ENCODE results near the gene HDGFL2. TPM values are rescaled to one million over a fixed set of nuclear protein-coding genes. Genes with fewer than 3 reads are reported as not detected.

HDGFL2 gene
- total and polyA plus RNA-seq, 8 donors, result 12.8 to 32.9 (median 18.3) TPM

GRCh38 chr19:4441994-4442818 lies 29.9 kb upstream of the HDGFL2 start:
- peak in 1 of 4 donors; percentile 4 for ATAC-seq
- no peak for FAIRE-seq
- no peaks in the 10 kb centered on the region for H3K4me1 ChIP-seq

GRCh38 chr19:4442819-4443146 lies 29.3 kb upstream of the HDGFL2 start:
- H3K36me3 ChIP-seq, result peaks cover 0 to 32% (median 31%) of the 10 kb centered on the region in 3 donors
- H3K27me3 ChIP-seq, result no peaks in the 10 kb centered on the region
- DNase-seq, result no peak
- H3K9me3 ChIP-seq, result no peaks in the 10 kb centered on the region
- FAIRE-seq, result no peak
- 85 to 88% methylated on average over 10 of the region's 10 CpGs for WGBS, 2 donors
- TF ChIP-seq CTCF (IDR thresholded peaks at IDR 0.05), result no peak
- H3K4me1 ChIP-seq, result peaks cover 0 to under 1% (median 0%) of the 10 kb centered on the region in 3 donors
- intact Hi-C loops (cut with DNase I), result no loop called here
- H3K27ac ChIP-seq, result no peak overlapping the region
- H3K4me3 ChIP-seq, result no peak overlapping the region
- ATAC-seq, result peak in 1 of 4 donors; percentile 5

More at GRCh38 chr19:4441994-4442818, 29.9 kb upstream of the HDGFL2 start:
- Histone ChIP-seq H3K27me3 (no peaks in the 10 kb centered on the region), H3K27ac (no peak overlapping the region), H3K9me3 (no peaks in the 10 kb centered on the region), H3K36me3 (peaks cover 0 to 26% (median 26%) of the 10 kb centered on the region in 3 donors), H3K4me3 (no peak overlapping the region)
- peak in 1 of 6 donors; percentile 64 for DNase-seq
- intact Hi-C loops (cut with DNase I), result no loop called here
- 80 to 83% methylated on average over 22 of the region's 22 CpGs for WGBS, 2 donors
- no peak for TF ChIP-seq CTCF (IDR thresholded peaks at IDR 0.05)

DNA sequence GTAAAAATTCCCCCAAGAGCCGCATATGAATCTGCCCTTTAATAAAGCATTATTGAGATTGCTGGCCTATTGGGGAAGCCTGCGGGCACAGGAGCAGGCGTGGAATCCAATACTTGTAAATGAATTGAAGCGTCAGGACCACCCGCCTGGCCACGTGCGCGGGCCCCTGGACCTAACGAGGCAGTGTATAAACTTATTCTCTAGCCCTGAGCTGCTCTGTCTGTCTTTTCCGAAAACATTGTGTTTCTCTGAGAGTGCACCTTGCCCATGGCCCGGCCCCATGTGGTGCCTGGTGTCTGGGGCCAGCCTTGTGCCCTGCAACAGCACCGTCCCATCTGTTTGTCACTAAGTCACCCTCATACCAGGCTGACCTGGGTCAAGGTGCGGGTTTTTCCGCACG lies 28.9 kb upstream of the HDGFL2 start:
- no peak overlapping the region for H3K4me3 ChIP-seq
- H3K9me3 ChIP-seq, result no peaks in the 10 kb centered on the region
- no peak overlapping the region for H3K27ac ChIP-seq
- H3K27me3 ChIP-seq, result no peaks in the 10 kb centered on the region
- intact Hi-C loops (cut with DNase I), result no loop called here
- peaks cover 0 to 35% (median 35%) of the 10 kb centered on the region in 3 donors for H3K36me3 ChIP-seq
- DNase-seq, result no peak
- 91% methylated on average over 15 of the region's 15 CpGs for WGBS, 2 donors
- TF ChIP-seq CTCF (IDR thresholded peaks at IDR 0.05), result no peak
- ATAC-seq, result no peak
- H3K4me1 ChIP-seq, result peaks cover 0 to 4% (median 3%) of the 10 kb centered on the region in 3 donors
- no peak for FAIRE-seq

- no peak overlapping the region for H3K4me3 ChIP-seq
- DNase-seq, result peak in 1 of 6 donors; percentile 56
- H3K36me3 ChIP-seq, result peaks cover 0 to 35% (median 35%) of the 10 kb centered on the region in 3 donors
- intact Hi-C loops (cut with DNase I), result no loop called here
- 81 to 84% methylated on average over 20 of the region's 20 CpGs for WGBS, 2 donors
- no peak for TF ChIP-seq CTCF (IDR thresholded peaks at IDR 0.05)
- no peaks in the 10 kb centered on the region for H3K27me3 ChIP-seq
- H3K9me3 ChIP-seq, result no peaks in the 10 kb centered on the region
- no peak for FAIRE-seq
- H3K27ac ChIP-seq, result no peak overlapping the region
- peaks cover 3 to 12% (median 8%) of the 10 kb centered on the region in 3 donors for H3K4me1 ChIP-seq
- no peak for ATAC-seq
Observed at GRCh38 chr19:4443966-4444764, 27.9 kb upstream of the HDGFL2 start.

Measured in pancreas (tissue), 10 donors.